ENCODE measurements around the gene TNFAIP8L3. TPM values are rescaled to one million over a fixed set of nuclear protein-coding genes. Genes with fewer than 3 reads are reported as not detected.

Gene TNFAIP8L3
- total and polyA plus RNA-seq, 7 experiments from 2014 or later, result not detected

DNA sequence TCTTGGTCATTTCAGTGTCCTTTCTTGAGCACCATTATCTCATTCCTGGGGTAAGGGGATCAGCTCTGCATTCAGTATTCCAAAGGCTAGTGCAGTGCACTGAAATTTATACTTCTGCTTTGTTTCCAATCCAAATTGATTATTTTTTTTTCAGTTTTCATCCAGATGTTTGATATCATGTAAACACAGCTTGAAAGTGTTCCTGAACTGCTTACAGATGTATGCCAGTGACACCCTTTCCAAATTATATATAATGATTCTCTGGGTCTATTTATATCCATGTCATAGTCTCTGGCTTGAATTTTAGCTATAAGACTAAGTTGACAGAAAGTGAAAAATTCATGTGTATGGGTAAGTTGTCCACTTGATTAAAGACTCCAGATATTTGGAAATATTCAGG is 11.8 kb upstream of the TNFAIP8L3 start:
- H3K4me1 Mint-ChIP-seq, result no peaks in the 10 kb centered on the region
- POLR2A ChIA-PET, result interaction anchor here (0.7 kb wide), 1 partner anchor 1400 kb away, joined by 3 read pairs; no protein-coding TSS in a partner anchor
- H3K36me3 ChIP-seq (ENCODE audit: control insufficient read depth in 2 of 3, insufficient read depth in 3 of 3, low read length in 3 of 3), result no peaks in the 10 kb centered on the region
- H3K4me1 ChIP-seq (ENCODE audit: control insufficient read depth in 2 of 2, insufficient read depth in 2 of 2, low read length in 2 of 2), result no peaks in the 10 kb centered on the region
- H3K27me3 Mint-ChIP-seq, result peaks cover 26 to 42% (median 38%) of the 10 kb centered on the region in 5 donors
- no peaks in the 10 kb centered on the region for H3K9me3 Mint-ChIP-seq
- DNase-seq, result no peak
- no peak overlapping the region for H3K4me3 Mint-ChIP-seq
- H3K27ac ChIP-seq (ENCODE audit: low read depth, low read length), result no peak overlapping the region
- H3K36me3 Mint-ChIP-seq, result no peaks in the 10 kb centered on the region
- H3K27me3 ChIP-seq (ENCODE audit: control insufficient read depth in 2 of 2, insufficient read depth in 2 of 2, low read length in 2 of 2), result no peaks in the 10 kb centered on the region
- no peak overlapping the region for H3K27ac Mint-ChIP-seq
- ATAC-seq, result no peak
- no peak overlapping the region for H3K4me3 ChIP-seq (ENCODE audit: low read length)
- intact Hi-C loops (cut with micrococcal nuclease), result no loop called here
- H3K9me3 ChIP-seq (ENCODE audit: control insufficient read depth in 2 of 3, low read length in 3 of 3), result no peaks in the 10 kb centered on the region
- CTCF ChIA-PET, result no interaction called here

DNA sequence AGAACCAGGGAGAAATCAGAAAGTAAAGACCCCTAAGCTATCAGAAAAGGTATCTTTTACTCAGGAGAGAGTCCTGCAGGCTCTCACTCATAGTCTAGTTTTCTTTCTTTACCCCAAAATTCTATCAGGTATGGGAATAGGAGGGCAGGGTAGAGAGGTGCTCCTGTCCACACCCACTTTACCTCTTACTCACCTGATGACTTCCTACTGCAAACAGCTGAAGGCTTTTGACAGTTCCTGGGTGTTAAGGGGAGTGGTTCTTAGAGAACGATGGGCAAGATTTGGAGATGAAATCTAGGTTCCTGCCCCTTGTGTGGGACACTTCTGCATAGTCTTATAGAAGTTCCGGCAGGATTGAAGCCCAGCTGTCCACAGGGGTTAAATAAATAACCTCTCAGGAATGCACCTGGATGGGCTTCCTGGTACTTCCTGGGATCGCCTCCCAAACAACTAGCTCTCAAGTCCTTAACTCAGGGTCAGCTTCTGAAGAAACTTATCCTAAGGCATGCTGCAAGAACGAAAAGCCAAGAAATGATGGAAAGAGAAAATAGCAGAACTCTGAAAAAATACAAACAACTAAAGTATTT is 10.8 kb upstream of the TNFAIP8L3 start:
- Histone ChIP-seq H3K9me3 (ENCODE audit: control insufficient read depth in 2 of 3, low read length in 3 of 3) (no peaks in the 10 kb centered on the region), H3K27ac (ENCODE audit: low read depth, low read length) (no peak overlapping the region), H3K27me3 (ENCODE audit: control insufficient read depth in 2 of 2, insufficient read depth in 2 of 2, low read length in 2 of 2) (no peaks in the 10 kb centered on the region), H3K36me3 (ENCODE audit: control insufficient read depth in 2 of 3, insufficient read depth in 3 of 3, low read length in 3 of 3) (no peaks in the 10 kb centered on the region), H3K4me1 (ENCODE audit: control insufficient read depth in 2 of 2, insufficient read depth in 2 of 2, low read length in 2 of 2) (no peaks in the 10 kb centered on the region), H3K4me3 (ENCODE audit: low read length) (no peak overlapping the region)
- ChIA-PET CTCF (no interaction called here), POLR2A (no interaction called here)
- ATAC-seq (no peak), DNase-seq (no peak)
- H3K4me1 Mint-ChIP-seq, result no peaks in the 10 kb centered on the region
- H3K36me3 Mint-ChIP-seq, result no peaks in the 10 kb centered on the region
- peaks cover 34 to 47% (median 42%) of the 10 kb centered on the region in 5 donors for H3K27me3 Mint-ChIP-seq
- H3K4me3 Mint-ChIP-seq, result no peak overlapping the region
- no peaks in the 10 kb centered on the region for H3K9me3 Mint-ChIP-seq
- no peak overlapping the region for H3K27ac Mint-ChIP-seq
- intact Hi-C loops (cut with micrococcal nuclease), result no loop called here

DNA sequence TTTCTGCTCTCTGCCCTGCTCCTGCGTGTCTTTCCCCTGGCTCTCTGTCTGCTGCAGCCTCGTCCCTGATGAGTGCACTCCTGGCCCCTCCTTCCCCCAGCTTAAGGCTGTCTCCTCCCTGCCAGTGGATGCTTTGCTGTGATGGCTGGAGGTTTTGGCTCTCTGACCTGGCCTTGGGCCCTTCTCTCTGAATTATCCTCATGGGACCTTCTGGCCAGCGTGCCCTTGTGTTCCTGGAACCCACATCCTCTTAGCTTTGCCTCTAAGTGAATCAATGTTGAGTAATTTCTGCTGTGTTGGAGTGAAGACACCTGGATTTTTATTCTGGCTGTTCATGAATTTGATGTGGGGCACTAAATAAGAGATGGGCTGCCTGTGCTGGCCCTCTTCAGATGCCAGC is 9.8 kb upstream of the TNFAIP8L3 start:
- Histone ChIP-seq H3K4me1 (ENCODE audit: control insufficient read depth in 2 of 2, insufficient read depth in 2 of 2, low read length in 2 of 2) (no peaks in the 10 kb centered on the region), H3K9me3 (ENCODE audit: control insufficient read depth in 2 of 3, low read length in 3 of 3) (no peaks in the 10 kb centered on the region), H3K27me3 (ENCODE audit: control insufficient read depth in 2 of 2, insufficient read depth in 2 of 2, low read length in 2 of 2) (no peaks in the 10 kb centered on the region), H3K36me3 (ENCODE audit: control insufficient read depth in 2 of 3, insufficient read depth in 3 of 3, low read length in 3 of 3) (no peaks in the 10 kb centered on the region), H3K27ac (ENCODE audit: low read depth, low read length) (no peak overlapping the region), H3K4me3 (ENCODE audit: low read length) (no peak overlapping the region)
- DNase-seq (no peak), ATAC-seq (no peak)
- ChIA-PET POLR2A (no interaction called here), CTCF (no interaction called here)
- Mint-ChIP-seq H3K36me3 (no peaks in the 10 kb centered on the region), H3K9me3 (no peaks in the 10 kb centered on the region), H3K27ac (no peak overlapping the region), H3K4me1 (no peaks in the 10 kb centered on the region), H3K27me3 (peaks cover 36 to 52% (median 43%) of the 10 kb centered on the region in 5 donors), H3K4me3 (no peak overlapping the region)
- intact Hi-C loops (cut with micrococcal nuclease), result no loop called here

DNA sequence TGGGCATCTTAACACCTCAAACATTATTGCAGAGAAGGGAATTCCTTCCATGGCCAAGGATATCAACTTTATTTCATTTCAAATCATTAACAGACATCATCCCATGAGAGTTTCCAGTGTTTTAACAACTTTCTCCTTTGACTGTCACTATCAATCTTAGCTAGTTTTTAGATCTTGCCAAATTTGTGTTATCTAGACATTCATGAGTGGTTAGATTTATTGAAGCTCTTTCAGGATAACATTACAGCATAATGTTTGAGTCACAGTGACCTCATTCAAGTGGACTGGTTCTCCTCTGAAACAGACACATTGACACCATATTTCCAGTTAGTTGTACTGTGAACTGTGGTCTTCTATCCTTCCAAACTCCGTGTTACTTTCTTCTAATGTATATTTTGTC is 8.6 kb upstream of the TNFAIP8L3 start:
- no peaks in the 10 kb centered on the region for H3K9me3 Mint-ChIP-seq
- H3K4me1 Mint-ChIP-seq, result no peaks in the 10 kb centered on the region
- no peak for DNase-seq
- intact Hi-C loops (cut with micrococcal nuclease), result no loop called here
- Histone ChIP-seq H3K27me3 (ENCODE audit: control insufficient read depth in 2 of 2, insufficient read depth in 2 of 2, low read length in 2 of 2) (no peaks in the 10 kb centered on the region), H3K27ac (ENCODE audit: low read depth, low read length) (no peak overlapping the region), H3K9me3 (ENCODE audit: control insufficient read depth in 2 of 3, low read length in 3 of 3) (no peaks in the 10 kb centered on the region), H3K4me1 (ENCODE audit: control insufficient read depth in 2 of 2, insufficient read depth in 2 of 2, low read length in 2 of 2) (no peaks in the 10 kb centered on the region), H3K36me3 (ENCODE audit: control insufficient read depth in 2 of 3, insufficient read depth in 3 of 3, low read length in 3 of 3) (no peaks in the 10 kb centered on the region), H3K4me3 (ENCODE audit: low read length) (no peak overlapping the region)
- H3K4me3 Mint-ChIP-seq, result no peak overlapping the region
- peaks cover 44 to 55% (median 50%) of the 10 kb centered on the region in 5 donors for H3K27me3 Mint-ChIP-seq
- POLR2A ChIA-PET, result no interaction called here
- CTCF ChIA-PET, result no interaction called here
- H3K36me3 Mint-ChIP-seq, result no peaks in the 10 kb centered on the region
- no peak overlapping the region for H3K27ac Mint-ChIP-seq
- no peak for ATAC-seq

DNA sequence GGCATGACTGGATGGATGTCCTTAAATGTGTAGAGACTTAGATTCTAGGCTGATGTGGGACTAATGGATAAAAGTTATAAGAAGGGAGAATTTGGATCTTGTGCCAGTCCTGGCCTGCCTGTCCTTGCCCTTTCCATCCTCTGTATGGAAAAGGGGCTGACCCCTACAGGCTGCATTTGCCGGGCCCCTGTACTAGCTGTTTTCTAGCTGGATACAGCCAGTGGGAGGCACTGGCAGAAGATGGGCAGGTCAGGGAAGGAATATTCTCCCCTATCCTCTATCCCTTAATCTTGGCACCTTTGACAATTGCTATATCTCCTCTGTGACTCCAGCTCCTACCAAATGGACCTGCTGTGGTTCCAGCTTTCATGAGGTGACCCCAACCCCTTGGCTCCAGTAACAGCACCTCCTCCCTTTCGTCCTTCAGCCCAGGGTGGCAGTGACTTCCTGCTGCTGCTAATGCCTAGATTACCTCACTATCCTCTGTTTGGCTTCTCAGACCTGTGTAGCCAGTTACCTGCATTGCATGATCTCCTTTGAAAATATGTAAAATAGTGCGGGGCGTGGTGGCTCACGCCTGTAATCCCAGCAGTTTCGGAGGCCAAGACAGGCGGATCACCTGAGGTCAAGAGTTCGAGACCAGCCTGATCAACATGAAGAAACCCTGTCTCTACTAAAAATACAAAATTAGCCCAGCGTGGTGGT is 6.2 kb upstream of the TNFAIP8L3 start:
- CTCF ChIA-PET, result no interaction called here

DNA sequence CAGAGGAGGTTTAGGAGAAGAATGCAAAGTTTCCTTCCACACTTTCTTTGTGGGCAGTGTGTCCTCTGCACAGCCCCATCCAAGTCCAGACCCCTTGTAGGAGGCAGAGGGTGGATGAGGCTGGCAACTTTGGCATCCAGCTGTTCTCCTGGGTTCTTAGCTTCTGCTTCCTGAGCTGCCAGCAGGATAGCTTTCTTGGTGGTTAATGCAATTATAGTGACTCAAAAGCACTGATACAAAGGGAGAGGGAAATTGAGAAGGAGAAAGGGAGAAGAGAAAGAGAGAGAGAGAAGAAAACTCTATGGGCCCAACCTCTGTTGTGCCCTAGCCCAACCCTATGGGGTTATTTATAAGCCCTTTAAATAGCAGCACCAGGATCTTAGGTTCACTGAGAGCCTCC is 4.5 kb upstream of the TNFAIP8L3 start:
- H3K27me3 ChIP-seq (ENCODE audit: control insufficient read depth in 2 of 2, insufficient read depth in 2 of 2, low read length in 2 of 2), result peaks cover 0 to 3% of the 10 kb centered on the region in 2 donors
- intact Hi-C loops (cut with micrococcal nuclease), result loop anchor here in 1 of 2 donors (10.0 kb wide), 1 partner anchor 56 kb away; no protein-coding TSS in a partner anchor
- ATAC-seq, result no peak

More for the DNA sequence above, 6.2 kb upstream of the TNFAIP8L3 start:
- no peak overlapping the region for H3K4me3 Mint-ChIP-seq
- H3K27me3 Mint-ChIP-seq, result peaks cover 60 to 68% (median 63%) of the 10 kb centered on the region in 5 donors
- H3K9me3 Mint-ChIP-seq, result no peaks in the 10 kb centered on the region
- Histone ChIP-seq H3K4me3 (ENCODE audit: low read length) (no peak overlapping the region), H3K27me3 (ENCODE audit: control insufficient read depth in 2 of 2, insufficient read depth in 2 of 2, low read length in 2 of 2) (peaks cover 0 to 3% of the 10 kb centered on the region in 2 donors), H3K4me1 (ENCODE audit: control insufficient read depth in 2 of 2, insufficient read depth in 2 of 2, low read length in 2 of 2) (no peaks in the 10 kb centered on the region), H3K27ac (ENCODE audit: low read depth, low read length) (no peak overlapping the region), H3K9me3 (ENCODE audit: control insufficient read depth in 2 of 3, low read length in 3 of 3) (no peaks in the 10 kb centered on the region), H3K36me3 (ENCODE audit: control insufficient read depth in 2 of 3, insufficient read depth in 3 of 3, low read length in 3 of 3) (no peaks in the 10 kb centered on the region)
- DNase-seq, result no peak
- H3K36me3 Mint-ChIP-seq, result no peaks in the 10 kb centered on the region
- intact Hi-C loops (cut with micrococcal nuclease), result no loop called here
- H3K4me1 Mint-ChIP-seq, result peaks cover 0 to 4% (median 0%) of the 10 kb centered on the region in 7 donors
- no peak for ATAC-seq
- no peak overlapping the region for H3K27ac Mint-ChIP-seq
- POLR2A ChIA-PET, result no interaction called here

DNA sequence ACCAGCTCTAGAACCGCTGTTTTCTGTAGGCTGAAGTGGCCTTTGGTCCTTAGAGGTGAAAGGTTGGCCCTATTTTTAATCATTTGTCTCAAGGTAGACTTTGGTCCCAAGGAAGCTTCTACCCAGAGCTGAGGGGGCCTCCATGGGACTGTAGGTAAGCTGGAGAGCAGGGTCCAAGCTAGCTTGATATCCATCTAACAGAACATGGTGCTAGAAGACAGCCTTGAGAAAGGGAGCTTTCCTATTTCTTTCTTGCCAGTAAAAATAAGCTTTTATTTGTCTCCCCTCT is 3.6 kb upstream of the TNFAIP8L3 start:
- ChIA-PET CTCF (no interaction called here), POLR2A (no interaction called here)
- ATAC-seq, result no peak
- Mint-ChIP-seq H3K4me3 (no peak overlapping the region), H3K27me3 (peaks cover 51 to 75% (median 58%) of the 10 kb centered on the region in 5 donors), H3K36me3 (peaks cover 0 to 2% (median 0%) of the 10 kb centered on the region in 5 donors), H3K9me3 (peaks cover 0 to 1% (median 0%) of the 10 kb centered on the region in 11 donors), H3K27ac (no peak overlapping the region), H3K4me1 (peaks cover 0 to 11% (median 4%) of the 10 kb centered on the region in 7 donors)
- DNase-seq, result no peak
- H3K27me3 ChIP-seq (ENCODE audit: control insufficient read depth in 2 of 2, insufficient read depth in 2 of 2, low read length in 2 of 2), result peaks cover 0 to 3% of the 10 kb centered on the region in 2 donors
- no peaks in the 10 kb centered on the region for H3K4me1 ChIP-seq (ENCODE audit: control insufficient read depth in 2 of 2, insufficient read depth in 2 of 2, low read length in 2 of 2)
- intact Hi-C loops (cut with micrococcal nuclease), result loop anchor here in 1 of 2 donors (10.0 kb wide), 1 partner anchor 57 kb away; no protein-coding TSS in a partner anchor
- H3K36me3 ChIP-seq (ENCODE audit: control insufficient read depth in 2 of 3, insufficient read depth in 3 of 3, low read length in 3 of 3), result no peaks in the 10 kb centered on the region
- H3K27ac ChIP-seq (ENCODE audit: low read depth, low read length), result no peak overlapping the region
- H3K9me3 ChIP-seq (ENCODE audit: control insufficient read depth in 2 of 3, low read length in 3 of 3), result no peaks in the 10 kb centered on the region
- H3K4me3 ChIP-seq (ENCODE audit: low read length), result no peak overlapping the region

More for the DNA sequence above, 4.5 kb upstream of the TNFAIP8L3 start:
- Mint-ChIP-seq H3K9me3 (peaks cover 0 to 1% (median 0%) of the 10 kb centered on the region in 11 donors), H3K36me3 (peaks cover 0 to 2% (median 0%) of the 10 kb centered on the region in 5 donors), H3K27me3 (peaks cover 59 to 73% (median 65%) of the 10 kb centered on the region in 5 donors), H3K4me1 (peaks cover 0 to 9% (median 4%) of the 10 kb centered on the region in 7 donors), H3K4me3 (no peak overlapping the region), H3K27ac (no peak overlapping the region)
- no peaks in the 10 kb centered on the region for H3K9me3 ChIP-seq (ENCODE audit: control insufficient read depth in 2 of 3, low read length in 3 of 3)
- ChIA-PET POLR2A (no interaction called here), CTCF (no interaction called here)
- no peak overlapping the region for H3K4me3 ChIP-seq (ENCODE audit: low read length)
- no peaks in the 10 kb centered on the region for H3K36me3 ChIP-seq (ENCODE audit: control insufficient read depth in 2 of 3, insufficient read depth in 3 of 3, low read length in 3 of 3)
- H3K27ac ChIP-seq (ENCODE audit: low read depth, low read length), result no peak overlapping the region
- no peak for DNase-seq
- no peaks in the 10 kb centered on the region for H3K4me1 ChIP-seq (ENCODE audit: control insufficient read depth in 2 of 2, insufficient read depth in 2 of 2, low read length in 2 of 2)
